Measurements from ENCODE around the gene ROR2.

ROR2 gene

GRCh38 chr9:91560301-91560700 lies 389.7 kb downstream of the ROR2 start:
- H3F3A ChIP-seq (ENCODE audit: low read depth), result no peaks in the 10 kb centered on the region
- H3K9me2 ChIP-seq (replicated peaks; ENCODE audit: low read depth, low read length), result no peaks in the 10 kb centered on the region
- H3K79me2 ChIP-seq (ENCODE audit: insufficient read depth, low read length), result no peaks in the 10 kb centered on the region
- H4K20me1 ChIP-seq (ENCODE audit: insufficient read depth, low read length, poor library complexity, severe bottlenecking), result no peaks in the 10 kb centered on the region
- H3K9ac ChIP-seq (ENCODE audit: low read depth, low read length, poor library complexity, severe bottlenecking), result no peak overlapping the region
- H2AFZ ChIP-seq (ENCODE audit: low read length), result no peak overlapping the region
- H3K9me3 ChIP-seq (ENCODE audit: insufficient read depth, low read depth, low read length), result no peaks in the 10 kb centered on the region
- no peak overlapping the region for H3K4me3 ChIP-seq (ENCODE audit: low read length, poor library complexity, severe bottlenecking)
- H3K36me3 ChIP-seq (ENCODE audit: insufficient read depth, low read length), result no peaks in the 10 kb centered on the region
- TF ChIP-seq, protein P1, sequence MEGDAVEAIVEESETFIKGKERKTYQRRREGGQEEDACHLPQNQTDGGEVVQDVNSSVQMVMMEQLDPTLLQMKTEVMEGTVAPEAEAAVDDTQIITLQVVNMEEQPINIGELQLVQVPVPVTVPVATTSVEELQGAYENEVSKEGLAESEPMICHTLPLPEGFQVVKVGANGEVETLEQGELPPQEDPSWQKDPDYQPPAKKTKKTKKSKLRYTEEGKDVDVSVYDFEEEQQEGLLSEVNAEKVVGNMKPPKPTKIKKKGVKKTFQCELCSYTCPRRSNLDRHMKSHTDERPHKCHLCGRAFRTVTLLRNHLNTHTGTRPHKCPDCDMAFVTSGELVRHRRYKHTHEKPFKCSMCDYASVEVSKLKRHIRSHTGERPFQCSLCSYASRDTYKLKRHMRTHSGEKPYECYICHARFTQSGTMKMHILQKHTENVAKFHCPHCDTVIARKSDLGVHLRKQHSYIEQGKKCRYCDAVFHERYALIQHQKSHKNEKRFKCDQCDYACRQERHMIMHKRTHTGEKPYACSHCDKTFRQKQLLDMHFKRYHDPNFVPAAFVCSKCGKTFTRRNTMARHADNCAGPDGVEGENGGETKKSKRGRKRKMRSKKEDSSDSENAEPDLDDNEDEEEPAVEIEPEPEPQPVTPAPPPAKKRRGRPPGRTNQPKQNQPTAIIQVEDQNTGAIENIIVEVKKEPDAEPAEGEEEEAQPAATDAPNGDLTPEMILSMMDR (conservative IDR thresholded peaks at IDR 0.05; ENCODE audit: low read length), result no peak
- no peak for TF ChIP-seq EZH2phosphoT487 (IDR thresholded peaks at IDR 0.05; ENCODE audit: borderline replicate concordance)
- H3K27me3 ChIP-seq (ENCODE audit: insufficient read depth, low read length, poor library complexity, severe bottlenecking), result no peaks in the 10 kb centered on the region
- H3K4me1 ChIP-seq (ENCODE audit: insufficient read depth, low read length, poor library complexity, severe bottlenecking), result no peaks in the 10 kb centered on the region
- no peak overlapping the region for H3K4me2 ChIP-seq (ENCODE audit: low read depth, low read length, poor library complexity, severe bottlenecking)

DNA sequence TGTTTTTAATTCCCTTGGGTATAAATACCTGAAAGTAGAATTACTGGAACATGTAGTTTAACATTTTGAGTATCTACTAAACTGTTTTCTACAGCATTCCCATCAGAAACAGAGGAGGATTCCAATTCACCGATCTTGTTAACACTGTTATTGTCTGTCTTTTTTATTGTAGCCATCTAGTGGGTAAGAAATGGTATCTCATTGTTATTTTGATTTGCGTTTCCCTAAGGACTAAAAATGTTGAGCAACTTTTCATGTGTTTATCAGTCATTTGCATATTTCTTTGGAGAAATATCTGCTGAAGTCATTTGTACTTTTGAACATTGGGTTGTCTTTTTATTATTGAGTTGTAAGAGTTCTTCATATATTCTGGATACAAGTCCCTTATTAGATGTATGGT lies 391.1 kb downstream of the ROR2 start:
- H3K27me3 ChIP-seq (ENCODE audit: insufficient read depth, low read length, poor library complexity, severe bottlenecking), result no peaks in the 10 kb centered on the region
- H3K4me1 ChIP-seq (ENCODE audit: insufficient read depth, low read length, poor library complexity, severe bottlenecking), result no peaks in the 10 kb centered on the region
- H3K4me3 ChIP-seq (ENCODE audit: low read length, poor library complexity, severe bottlenecking), result no peak overlapping the region
- H3K9me2 ChIP-seq (replicated peaks; ENCODE audit: low read depth, low read length), result no peaks in the 10 kb centered on the region
- H2AFZ ChIP-seq (ENCODE audit: low read length), result no peak overlapping the region
- H3K9ac ChIP-seq (ENCODE audit: low read depth, low read length, poor library complexity, severe bottlenecking), result no peak overlapping the region
- H3K9me3 ChIP-seq (ENCODE audit: insufficient read depth, low read depth, low read length), result no peaks in the 10 kb centered on the region
- no peaks in the 10 kb centered on the region for H3F3A ChIP-seq (ENCODE audit: low read depth)
- no peak overlapping the region for H3K4me2 ChIP-seq (ENCODE audit: low read depth, low read length, poor library complexity, severe bottlenecking)
- no peaks in the 10 kb centered on the region for H3K36me3 ChIP-seq (ENCODE audit: insufficient read depth, low read length)
- H3K79me2 ChIP-seq (ENCODE audit: insufficient read depth, low read length), result no peaks in the 10 kb centered on the region
- H4K20me1 ChIP-seq (ENCODE audit: insufficient read depth, low read length, poor library complexity, severe bottlenecking), result no peaks in the 10 kb centered on the region
- TF ChIP-seq EZH2phosphoT487 (IDR thresholded peaks at IDR 0.05; ENCODE audit: borderline replicate concordance), result no peak
- TF ChIP-seq, protein P1 (conservative IDR thresholded peaks at IDR 0.05; ENCODE audit: low read length), result no peak

DNA sequence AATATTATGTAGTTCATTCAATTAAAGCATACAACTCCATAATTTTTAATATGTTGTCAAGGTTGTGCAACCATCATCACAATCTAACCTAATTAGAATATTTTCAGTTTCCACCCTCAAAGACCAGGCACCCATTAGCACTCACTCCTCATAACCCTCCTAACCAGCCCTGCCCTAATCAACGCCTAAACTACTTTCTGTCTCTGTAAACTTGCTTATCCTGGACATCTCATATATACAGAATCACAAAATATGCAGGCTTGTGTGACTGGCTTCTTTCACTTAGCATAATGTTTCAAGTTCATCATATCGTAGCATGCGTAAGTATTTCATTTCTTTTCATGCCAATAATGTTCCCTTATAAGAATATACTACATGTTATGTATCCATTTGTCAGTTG lies 391.6 kb downstream of the ROR2 start:
- Histone ChIP-seq H2AFZ (ENCODE audit: low read length) (no peak overlapping the region), H4K20me1 (ENCODE audit: insufficient read depth, low read length, poor library complexity, severe bottlenecking) (no peaks in the 10 kb centered on the region), H3K4me2 (ENCODE audit: low read depth, low read length, poor library complexity, severe bottlenecking) (no peak overlapping the region), H3K9me2 (replicated peaks; ENCODE audit: low read depth, low read length) (no peaks in the 10 kb centered on the region), H3K4me3 (ENCODE audit: low read length, poor library complexity, severe bottlenecking) (no peak overlapping the region), H3K27me3 (ENCODE audit: insufficient read depth, low read length, poor library complexity, severe bottlenecking) (no peaks in the 10 kb centered on the region), H3K79me2 (ENCODE audit: insufficient read depth, low read length) (no peaks in the 10 kb centered on the region), H3F3A (ENCODE audit: low read depth) (no peaks in the 10 kb centered on the region), H3K36me3 (ENCODE audit: insufficient read depth, low read length) (no peaks in the 10 kb centered on the region), H3K4me1 (ENCODE audit: insufficient read depth, low read length, poor library complexity, severe bottlenecking) (no peaks in the 10 kb centered on the region), H3K9ac (ENCODE audit: low read depth, low read length, poor library complexity, severe bottlenecking) (no peak overlapping the region), H3K9me3 (ENCODE audit: insufficient read depth, low read depth, low read length) (no peaks in the 10 kb centered on the region)
- TF ChIP-seq EZH2phosphoT487 (IDR thresholded peaks at IDR 0.05; ENCODE audit: borderline replicate concordance), result no peak
- TF ChIP-seq, protein P1 (conservative IDR thresholded peaks at IDR 0.05; ENCODE audit: low read length), result no peak
